HL-60 (cell line): ENCODE measurements around the gene TXNIP.

Experiments used
- DNase-seq, 2 experiments: peaks; one replicate each; pipeline ENCODE4 v3.0.0-alpha.2; 2010 to 2020; ENCODE audit warnings: low read depth in 1 of 2, low spot score in 1 of 2
- H3K27ac ChIP-seq: fragments of 250-450 bp; sonication (Bioruptor Pico); replicated peaks from 2 replicates; pipeline ENCODE4 v1.5.1; 2020; ENCODE audit warnings: mild to moderate bottlenecking, moderate library complexity
- H3K27me3 ChIP-seq: fragments of 250-450 bp; sonication (Bioruptor Pico); 2 replicates; pipeline ENCODE4 v1.5.1; 2021; ENCODE audit warnings: mild to moderate bottlenecking, moderate library complexity; ENCODE audit not compliant: insufficient read depth, poor library complexity, severe bottlenecking
- H3K4me3 ChIP-seq: replicated peaks from 2 replicates; pipeline ENCODE4 v1.5.1; 2011; ENCODE audit warnings: mild to moderate bottlenecking, control low read depth, low read length; ENCODE audit not compliant: insufficient read depth
- CTCF ChIP-seq: IDR thresholded peaks from one replicate; pipeline ENCODE4 v1.5.1; 2011; ENCODE audit warnings: low read length, control low read depth, inconsistent platforms; ENCODE audit not compliant: insufficient read depth
- GABPA ChIP-seq: IDR thresholded peaks from 2 replicates; pipeline ENCODE4 v1.6.1; 2012; ENCODE audit warnings: low read depth
- POLR2AphosphoS5 ChIP-seq: IDR thresholded peaks from 2 replicates; pipeline ENCODE4 v1.6.1; 2012; ENCODE audit warnings: low read depth
- REST ChIP-seq: IDR thresholded peaks from 2 replicates; pipeline ENCODE4 v1.6.1; 2012; ENCODE audit warnings: low read depth; ENCODE audit not compliant: insufficient replicate concordance
- SPI1 ChIP-seq: IDR thresholded peaks from 2 replicates; pipeline ENCODE4 v1.6.1; 2012; ENCODE audit warnings: low read depth, mild to moderate bottlenecking, borderline replicate concordance

The TXNIP gene

GRCh38 chr1:146007489-146008133 is 11.2 kb upstream of the TXNIP start:
- H3K4me3 ChIP-seq, result no peak overlapping the region
- no peak for DNase-seq
- TF ChIP-seq GABPA, result no peak
- no peak for TF ChIP-seq REST
- TF ChIP-seq SPI1, result no peak
- no peak for TF ChIP-seq CTCF
- no peak for TF ChIP-seq POLR2AphosphoS5
- H3K27ac ChIP-seq, result no peak overlapping the region; the same call in 1 of the 2 replicates
- no peaks in the 10 kb centered on the region for H3K27me3 ChIP-seq

GRCh38 chr1:146001709-146002108 is 5.3 kb upstream of the TXNIP start:
- no peak for DNase-seq
- Histone ChIP-seq H3K4me3 (no peak overlapping the region), H3K27me3 (no peaks in the 10 kb centered on the region), H3K27ac (no peak overlapping the region)
- no peak for TF ChIP-seq CTCF
- no peak for TF ChIP-seq POLR2AphosphoS5
- no peak for TF ChIP-seq SPI1
- TF ChIP-seq GABPA, result no peak
- TF ChIP-seq REST, result no peak

GRCh38 chr1:145999321-146000024 is 3.1 kb upstream of the TXNIP start:
- DNase-seq, result no peak
- Histone ChIP-seq H3K27ac (no peak overlapping the region), H3K4me3 (no peak overlapping the region), H3K27me3 (no peaks in the 10 kb centered on the region)
- TF ChIP-seq SPI1 (peak; percentile 21; the same call in 1 of the 2 replicates), REST (no peak), CTCF (no peak)
